HepG2 (cell line): Measurements from ENCODE around the gene PIGX. TPM values are rescaled to one million over a fixed set of nuclear protein-coding genes. Genes with fewer than 3 reads are reported as not detected.

Source experiments
- ATF4 ChIP-seq, 2 experiments: fragments of 450-650 bp in 1 of 2; sonication (generic) in 1 of 2; formaldehyde crosslinking; IDR thresholded peaks; 2 replicates each; pipeline versions ENCODE4 v1.5.0 to v1.8.0; 2020 to 2022; ENCODE audit warnings: mild to moderate bottlenecking in 1 of 2, missing genetic modification reagents in 1 of 2
- FUBP1 ChIP-seq: sonication (generic); formaldehyde crosslinking; IDR thresholded peaks from 2 replicates; pipeline ENCODE4 v1.5.1; 2020; ENCODE audit warnings: missing genetic modification reagents, mild to moderate bottlenecking, borderline replicate concordance
- HES4 ChIP-seq: sonication (generic); formaldehyde crosslinking; IDR thresholded peaks from 2 replicates; pipeline ENCODE4 v1.9.0; 2021; ENCODE audit warnings: mild to moderate bottlenecking, missing genetic modification reagents, borderline replicate concordance
- HNRNPK ChIP-seq: fragments of 200-400 bp; formaldehyde crosslinking; IDR thresholded peaks from 2 replicates; pipeline ENCODE4 v1.6.1; 2018; ENCODE audit warnings: low read length, low read depth, moderate library complexity, mild to moderate bottlenecking; ENCODE audit not compliant: poor library complexity, severe bottlenecking
- MIER2 ChIP-seq: IDR thresholded peaks from 2 replicates; pipeline ENCODE4 v1.6.1; 2016; ENCODE audit warnings: missing biosample characterization, missing genetic modification reagents
- NR2F1 ChIP-seq, 2 experiments: fragments of 450-650 bp in 1 of 2; formaldehyde crosslinking in 1 of 2; IDR thresholded peaks; 2 replicates each; pipeline versions ENCODE4 v1.5.0 to v1.6.1; 2016 to 2020; ENCODE audit warnings: mild to moderate bottlenecking in 1 of 2, missing compliant biosample characterization in 1 of 2, missing genetic modification reagents in 1 of 2, moderate library complexity in 1 of 2
- PHF21A ChIP-seq: sonication (generic); formaldehyde crosslinking; IDR thresholded peaks from 2 replicates; pipeline ENCODE4 v1.5.0; 2020; ENCODE audit warnings: mild to moderate bottlenecking, missing genetic modification reagents
- PLRG1 ChIP-seq: fragments of 450-650 bp; conservative IDR thresholded peaks from 2 replicates; pipeline ENCODE4 v1.6.1; 2016
- RCOR2 ChIP-seq: IDR thresholded peaks from 2 replicates; pipeline ENCODE4 v1.6.1; 2016; ENCODE audit warnings: missing biosample characterization, missing genetic modification reagents
- RFX5 ChIP-seq: IDR thresholded peaks from 2 replicates; pipeline ENCODE4 v1.6.1; 2011; ENCODE audit warnings: low read depth, low read length, improper control_type of control experiment
- SALL2 ChIP-seq: sonication (generic); formaldehyde crosslinking; IDR thresholded peaks from 2 replicates; pipeline ENCODE4 v1.8.1; 2023; ENCODE audit warnings: mild to moderate bottlenecking, missing genetic modification reagents, inconsistent platforms
- SNRNP70 ChIP-seq: fragments of 200-400 bp; formaldehyde crosslinking; IDR thresholded peaks from 2 replicates; pipeline ENCODE4 v1.6.1; 2017; ENCODE audit warnings: mild to moderate bottlenecking, low read depth, low read length, moderate library complexity
- TCF7 ChIP-seq: sonication (generic); IDR thresholded peaks from 2 replicates; pipeline ENCODE4 v1.6.1; 2016; ENCODE audit warnings: antibody characterized with exemption, low read depth
- TEAD3 ChIP-seq: optimal IDR thresholded peaks from 2 replicates; pipeline ENCODE3; 2016; ENCODE audit warnings: borderline replicate concordance
- U2AF2 ChIP-seq: fragments of 200-400 bp; formaldehyde crosslinking; IDR thresholded peaks from 2 replicates; pipeline ENCODE4 v1.6.1; 2017; ENCODE audit warnings: low read depth, mild to moderate bottlenecking, low read length
- ZBTB42 ChIP-seq: sonication (generic); formaldehyde crosslinking; IDR thresholded peaks from 2 replicates; pipeline ENCODE4 v1.5.0; 2020; ENCODE audit warnings: mild to moderate bottlenecking, missing genetic modification reagents
- ZNF552 ChIP-seq: sonication (generic); formaldehyde crosslinking; IDR thresholded peaks from 2 replicates; pipeline ENCODE4 v1.9.0; 2022; ENCODE audit warnings: missing genetic modification reagents, mild to moderate bottlenecking, borderline replicate concordance
- ZNF605 ChIP-seq: sonication (generic); formaldehyde crosslinking; IDR thresholded peaks from 2 replicates; pipeline ENCODE4 v1.8.0; 2022; ENCODE audit warnings: mild to moderate bottlenecking, missing genetic modification reagents
- ZNF678 ChIP-seq: sonication (generic); formaldehyde crosslinking; IDR thresholded peaks from 2 replicates; pipeline ENCODE4 v1.4.0; 2020; ENCODE audit warnings: mild to moderate bottlenecking, missing genetic modification reagents
- ZNF687 ChIP-seq: sonication (generic); formaldehyde crosslinking; IDR thresholded peaks from 2 replicates; pipeline ENCODE4 v1.5.1; 2020; ENCODE audit warnings: mild to moderate bottlenecking, missing genetic modification reagents, moderate library complexity
- ZNF800 ChIP-seq: sonication (generic); formaldehyde crosslinking; IDR thresholded peaks from 2 replicates; pipeline ENCODE4 v1.4.0; 2020; ENCODE audit warnings: missing genetic modification reagents
- polyA plus RNA-seq, 8 experiments: library from polyadenylated mRNA; depleted of rRNA in 3 of 8; stranded (reverse) in 7 of 8; unstranded in 1 of 8; fragments of >200 nt; fragmentation: Illumina TruSeq in 4 of 8; extraction: Trizol in 4 of 8; gene quantifications; 2 replicates each; pipeline versions ENCODE4 v1.2.1 to v1.2.3, GENCODE V29; 2011 to 2016; ENCODE audit warnings: low read depth in 4 of 8, missing spikeins in 1 of 8, mixed read lengths in 1 of 8; ENCODE audit not compliant: insufficient read depth in 1 of 8
- total RNA-seq, 5 experiments: library from RNA; depleted of rRNA; stranded (reverse); fragments of >200 nt; fragmentation: Illumina TruSeq; extraction: Trizol; gene quantifications; 2 replicates each; pipeline ENCODE4 v1.2.3, GENCODE V29; 2016; ENCODE audit warnings: low read depth in 1 of 5

The PIGX gene
- total and polyA plus RNA-seq, 2 of the 13 experiments (the other 11 are each of a cell fraction or from before 2014, with no cell fraction given), result 13.2 to 21.3 TPM

GRCh38 chr3:196711838-196712513 is at the start of gene PIGX, which contains the start of gene CEP19 (continued):
- TF ChIP-seq U2AF2 (no peak), TCF7 (no peak), ZBTB42 (no peak), ATF4 (CRISPR knock-in tag; IDR thresholded peaks at IDR 0.05) (no peak), RCOR2 (CRISPR knock-in tag) (no peak), HNRNPK (peak; percentile 78), ZNF605 (CRISPR knock-in tag) (peak; percentile 72), TEAD3 (CRISPR knock-in tag) (no peak), RFX5 (no peak), PHF21A (CRISPR knock-in tag) (no peak; the same call in 1 of the 2 replicates), HES4 (CRISPR knock-in tag) (no peak), ZNF800 (peak; percentile 39; the same call in 1 of the 2 replicates), SNRNP70 (no peak), SALL2 (CRISPR knock-in tag) (no peak; the same call in 1 of the 2 replicates), ZNF552 (CRISPR knock-in tag) (0 out of 2 replicates have a peak, but pooled peaks have one; percentile 41), PLRG1 (no peak), MIER2 (CRISPR knock-in tag) (no peak), FUBP1 (CRISPR knock-in tag) (no peak), ZNF687 (CRISPR knock-in tag) (peak; percentile 70), NR2F1 (CRISPR knock-in tag; IDR thresholded peaks at IDR 0.05) (no peak), ZNF678 (CRISPR knock-in tag) (no peak)
